Mucosa of rectum (tissue), 2 donors: Measurements from ENCODE around the gene EEF2K.

Experiments
- H3K27ac ChIP-seq, 2 donors: one replicate each; pipeline ENCODE4 v1.7.0; 2013; ENCODE audit warnings: inconsistent platforms in 2 of 2, low read depth in 2 of 2, low read length in 2 of 2
- H3K27me3 ChIP-seq, 2 donors: one replicate each; pipeline ENCODE4 v1.7.0; 2013; ENCODE audit warnings: low read length in 2 of 2; ENCODE audit not compliant: control insufficient read depth in 2 of 2, insufficient read depth in 2 of 2
- H3K36me3 ChIP-seq, 2 donors: one replicate each; pipeline ENCODE4 v1.7.0; 2013; ENCODE audit warnings: low read length in 2 of 2; ENCODE audit not compliant: control insufficient read depth in 2 of 2, insufficient read depth in 2 of 2
- H3K4me1 ChIP-seq, 2 donors: one replicate each; pipeline ENCODE4 v1.7.0; 2013; ENCODE audit warnings: low read length in 2 of 2, mild to moderate bottlenecking in 1 of 2; ENCODE audit not compliant: control insufficient read depth in 2 of 2, insufficient read depth in 2 of 2
- H3K4me3 ChIP-seq, 2 donors: one replicate each; pipeline ENCODE4 v1.7.0; 2013; ENCODE audit warnings: low read length in 2 of 2
- H3K9ac ChIP-seq, 2 donors: one replicate each; pipeline ENCODE4 v1.7.0; 2013; ENCODE audit warnings: low read length in 2 of 2, low read depth in 1 of 2, mild to moderate bottlenecking in 1 of 2
- H3K9me3 ChIP-seq, 2 donors: one replicate each; pipeline ENCODE4 v1.7.0; 2013; ENCODE audit warnings: low read length in 2 of 2; ENCODE audit not compliant: control insufficient read depth in 2 of 2
- donor health status: healthy.
- donor health status: Normal muscosa, but diverticular disease.

EEF2K gene

GRCh38 chr16:22174642-22175041, 31.4 kb upstream of the EEF2K start:
- Histone ChIP-seq H3K4me1 (no peaks in the 10 kb centered on the region), H3K4me3 (no peak overlapping the region), H3K27ac (no peak overlapping the region), H3K36me3 (no peaks in the 10 kb centered on the region), H3K9me3 (no peaks in the 10 kb centered on the region), H3K27me3 (no peaks in the 10 kb centered on the region), H3K9ac (no peak overlapping the region)

DNA sequence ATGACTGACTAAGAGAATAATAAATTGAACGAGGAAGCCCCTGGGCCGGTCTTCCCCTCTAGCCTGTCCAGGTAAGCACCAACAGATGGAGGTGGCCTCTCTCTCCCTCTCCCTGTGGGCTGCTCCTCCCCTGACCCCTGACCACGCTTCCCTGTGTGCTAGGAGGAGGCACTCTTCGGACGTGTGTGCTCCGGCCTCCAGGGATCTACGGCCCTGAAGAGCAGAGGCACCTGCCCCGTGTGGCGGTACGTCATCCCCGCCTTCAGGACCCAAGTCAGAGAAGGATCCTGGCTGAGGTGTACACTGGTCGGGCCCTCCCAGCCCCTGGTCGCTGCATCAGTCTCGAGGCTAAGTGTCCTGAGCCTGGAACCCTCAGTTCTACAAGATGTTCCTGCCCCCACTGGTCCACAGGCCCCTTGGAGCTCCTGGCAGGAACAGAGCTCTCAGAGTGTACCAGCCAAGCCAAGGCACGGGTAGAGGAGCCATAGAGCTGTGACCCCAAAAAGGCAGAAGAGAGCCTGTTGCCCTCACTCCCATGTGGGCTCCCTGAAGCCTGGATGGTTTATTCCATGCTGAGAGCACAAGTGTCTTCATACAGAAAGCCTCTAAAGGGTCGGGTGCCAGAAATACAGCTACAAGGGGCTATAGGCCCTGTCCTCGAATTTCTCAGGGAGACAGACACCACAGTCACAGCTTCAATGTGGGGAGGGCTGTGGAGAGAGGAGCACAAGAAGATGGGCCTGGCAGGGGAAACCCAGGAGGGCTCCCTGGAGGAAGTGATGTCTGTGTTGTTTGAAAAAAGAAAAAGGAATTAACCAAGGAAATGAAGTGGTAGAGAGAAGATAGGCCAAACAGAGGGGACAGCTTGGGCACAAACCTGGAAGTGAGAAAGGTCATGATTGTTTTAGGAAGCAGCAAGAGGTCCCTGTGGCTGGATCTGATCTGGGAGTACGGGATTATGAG, 27.8 kb upstream of the EEF2K start:
- no peaks in the 10 kb centered on the region for H3K4me1 ChIP-seq

DNA sequence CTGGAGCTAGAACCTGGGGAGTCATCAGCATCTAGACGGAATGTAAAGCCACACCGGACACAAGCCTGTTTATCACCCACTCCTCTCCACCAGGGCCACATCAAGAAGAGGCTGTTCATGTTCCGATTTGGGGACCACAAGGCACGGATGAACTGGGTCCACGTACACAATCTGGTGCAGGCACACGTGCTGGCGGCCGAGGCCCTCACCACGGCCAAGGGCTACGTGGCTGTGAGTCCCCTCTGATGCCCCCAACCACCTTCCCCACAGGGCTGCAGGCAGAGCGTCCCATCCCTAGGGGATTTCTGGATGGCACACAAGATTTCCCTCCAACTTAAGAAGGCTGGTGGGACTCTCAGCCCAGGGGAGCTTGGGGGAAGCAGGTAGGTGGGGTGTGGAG, 24.7 kb upstream of the EEF2K start:
- H3K27ac ChIP-seq = no peak overlapping the region
- H3K4me3 ChIP-seq = no peak overlapping the region
- H3K9ac ChIP-seq = no peak overlapping the region
- H3K4me1 ChIP-seq = no peaks in the 10 kb centered on the region
- H3K9me3 ChIP-seq = no peaks in the 10 kb centered on the region
- no peaks in the 10 kb centered on the region for H3K27me3 ChIP-seq
- H3K36me3 ChIP-seq = no peaks in the 10 kb centered on the region

More for the DNA sequence above, 27.8 kb upstream of the EEF2K start:
- Histone ChIP-seq H3K36me3 (no peaks in the 10 kb centered on the region), H3K4me3 (no peak overlapping the region), H3K27ac (no peak overlapping the region), H3K27me3 (no peaks in the 10 kb centered on the region), H3K9ac (no peak overlapping the region), H3K9me3 (no peaks in the 10 kb centered on the region)

DNA sequence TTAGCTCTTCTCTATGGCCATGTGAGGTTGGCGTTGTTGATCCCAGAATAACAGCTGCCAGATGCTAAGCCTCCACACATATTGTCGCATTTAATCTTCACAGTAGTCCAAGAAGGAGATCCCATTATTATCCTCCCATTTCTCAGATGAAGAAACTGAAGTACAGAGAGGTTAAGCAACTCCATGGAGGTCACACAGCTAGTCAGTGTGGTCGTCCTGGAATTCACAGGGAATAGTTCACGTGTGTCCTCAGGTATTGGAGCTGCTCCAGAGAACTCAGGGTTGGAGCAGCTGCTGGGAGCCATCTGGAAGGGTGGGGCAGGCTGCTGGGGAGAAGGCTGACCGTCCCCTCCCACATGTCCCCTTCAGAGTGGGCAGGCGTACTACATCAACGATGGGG, 24.2 kb upstream of the EEF2K start:
- H3K27ac ChIP-seq = no peak overlapping the region
- H3K9me3 ChIP-seq = no peaks in the 10 kb centered on the region
- no peaks in the 10 kb centered on the region for H3K27me3 ChIP-seq
- H3K4me3 ChIP-seq = no peak overlapping the region
- no peak overlapping the region for H3K9ac ChIP-seq
- no peaks in the 10 kb centered on the region for H3K36me3 ChIP-seq
- no peaks in the 10 kb centered on the region for H3K4me1 ChIP-seq

GRCh38 chr16:22183335-22183734, 22.7 kb upstream of the EEF2K start:
- Histone ChIP-seq H3K4me1 (peaks cover 3 to 4% of the 10 kb centered on the region in 2 donors), H3K4me3 (no peak overlapping the region), H3K27me3 (no peaks in the 10 kb centered on the region), H3K36me3 (no peaks in the 10 kb centered on the region), H3K9me3 (no peaks in the 10 kb centered on the region), H3K27ac (no peak overlapping the region), H3K9ac (no peak overlapping the region)

- no peaks in the 10 kb centered on the region for H3K36me3 ChIP-seq
- H3K27me3 ChIP-seq = no peaks in the 10 kb centered on the region
- H3K9ac ChIP-seq = no peak overlapping the region
Measured at GRCh38 chr16:22183901-22184614, 22.0 kb upstream of the EEF2K start.

GRCh38 chr16:22184615-22184968, 21.5 kb upstream of the EEF2K start:
- Histone ChIP-seq H3K9me3 (no peaks in the 10 kb centered on the region), H3K27ac (no peak overlapping the region), H3K4me1 (peaks cover 15 to 16% of the 10 kb centered on the region in 2 donors), H3K27me3 (no peaks in the 10 kb centered on the region), H3K36me3 (no peaks in the 10 kb centered on the region), H3K4me3 (no peak overlapping the region), H3K9ac (no peak overlapping the region)

More at GRCh38 chr16:22183901-22184614, 22.0 kb upstream of the EEF2K start:
- Histone ChIP-seq H3K9me3 (no peaks in the 10 kb centered on the region), H3K4me1 (peaks cover 10% of the 10 kb centered on the region in 2 donors), H3K27ac (no peak overlapping the region), H3K4me3 (no peak overlapping the region)

- no peaks in the 10 kb centered on the region for H3K9me3 ChIP-seq
- H3K4me1 ChIP-seq = peaks cover 19% of the 10 kb centered on the region in 2 donors
- H3K9ac ChIP-seq = no peak overlapping the region
- no peaks in the 10 kb centered on the region for H3K27me3 ChIP-seq
- H3K36me3 ChIP-seq = no peaks in the 10 kb centered on the region
- no peak overlapping the region for H3K27ac ChIP-seq
- no peak overlapping the region for H3K4me3 ChIP-seq
Measured at GRCh38 chr16:22186517-22186916, 19.6 kb upstream of the EEF2K start.

- H3K9ac ChIP-seq = peak overlapping the region; percentile 10 to 92
- peak overlapping the region; percentile 53 to 69 for H3K27ac ChIP-seq
- H3K36me3 ChIP-seq = no peaks in the 10 kb centered on the region
- H3K4me3 ChIP-seq = no peak overlapping the region
- H3K4me1 ChIP-seq = peaks cover 30 to 34% of the 10 kb centered on the region in 2 donors
- no peaks in the 10 kb centered on the region for H3K27me3 ChIP-seq
- H3K9me3 ChIP-seq = no peaks in the 10 kb centered on the region
Measured at GRCh38 chr16:22188267-22188594, 17.8 kb upstream of the EEF2K start.
